K562 (cell line): ENCODE results near the gene MYL12A. TPM values are rescaled to one million over a fixed set of nuclear protein-coding genes. Genes with fewer than 3 reads are reported as not detected.

ENCODE experiments used
- BRD4 ChIP-seq: fragments of 200-600 bp; sonication (generic); IDR thresholded peaks from 2 replicates; pipeline ENCODE4 v1.6.1; 2017; ENCODE audit warnings: inconsistent platforms
- CREB1 ChIP-seq, 2 experiments: sonication (generic) in 1 of 2; formaldehyde crosslinking in 1 of 2; IDR thresholded peaks; 2 replicates each; pipeline versions ENCODE4 v1.6.1 to v1.8.0; 2012 to 2022; ENCODE audit warnings: inconsistent platforms in 1 of 2, mild to moderate bottlenecking in 1 of 2, missing genetic modification reagents in 1 of 2, moderate library complexity in 1 of 2
- EHMT2 ChIP-seq: fragments of 450-650 bp; IDR thresholded peaks from 2 replicates; pipeline ENCODE4 v1.6.1; 2018; ENCODE audit warnings: antibody characterized with exemption
- ETV5 ChIP-seq: sonication (generic); formaldehyde crosslinking; IDR thresholded peaks from 2 replicates; pipeline ENCODE4 v1.4.0; 2020; ENCODE audit warnings: low read depth, mild to moderate bottlenecking, missing genetic modification reagents
- HDAC3 ChIP-seq: fragments of 450-650 bp; IDR thresholded peaks from 2 replicates; pipeline ENCODE4 v1.6.1; 2018; ENCODE audit warnings: borderline replicate concordance, mild to moderate bottlenecking, moderate library complexity; ENCODE audit not compliant: partially characterized antibody
- HNRNPLL ChIP-seq: fragments of 200-400 bp; formaldehyde crosslinking; IDR thresholded peaks from 2 replicates; pipeline ENCODE4 v1.6.1; 2017; ENCODE audit warnings: low read length, low read depth, mild to moderate bottlenecking; ENCODE audit not compliant: poor library complexity, severe bottlenecking
- HNRNPUL1 ChIP-seq: fragments of 200-400 bp; formaldehyde crosslinking; IDR thresholded peaks from 2 replicates; pipeline ENCODE4 v1.6.1; 2017; ENCODE audit warnings: low read length
- HSF4 ChIP-seq: fragments of 250-450 bp; sonication (Bioruptor Pico); IDR thresholded peaks from 2 replicates; pipeline ENCODE4 v2.1.2; 2022; ENCODE audit warnings: mild to moderate bottlenecking, moderate library complexity, borderline replicate concordance
- MTA1 ChIP-seq: fragments of 450-650 bp; IDR thresholded peaks from 2 replicates; pipeline ENCODE4 v1.6.1; 2017; ENCODE audit warnings: borderline replicate concordance
- NFXL1 ChIP-seq: fragments of 450-650 bp; formaldehyde crosslinking; IDR thresholded peaks from 2 replicates; pipeline ENCODE4 v1.4.0; 2021; ENCODE audit warnings: mild to moderate bottlenecking
- POLR3A ChIP-seq: IDR thresholded peaks from 2 replicates; pipeline ENCODE4 v1.6.1; 2011; ENCODE audit warnings: borderline replicate concordance, mild to moderate bottlenecking, moderate library complexity; ENCODE audit not compliant: insufficient read length, insufficient read depth; ENCODE audit errors: extremely low read depth
- PRMT5 ChIP-seq: sonication (generic); formaldehyde crosslinking; IDR thresholded peaks from 2 replicates; pipeline ENCODE4 v1.5.0; 2020; ENCODE audit warnings: missing genetic modification reagents
- STAG1 ChIP-seq: sonication (generic); formaldehyde crosslinking; IDR thresholded peaks from 2 replicates; pipeline ENCODE4 v1.5.0; 2020; ENCODE audit warnings: missing genetic modification reagents, borderline replicate concordance
- TAF9B ChIP-seq: fragments of 450-650 bp; IDR thresholded peaks from 2 replicates; pipeline ENCODE4 v1.6.1; 2018; ENCODE audit warnings: mild to moderate bottlenecking; ENCODE audit not compliant: partially characterized antibody
- ZBTB17 ChIP-seq: fragments of 450-650 bp; formaldehyde crosslinking; IDR thresholded peaks from 2 replicates; pipeline ENCODE4 v1.4.0; 2020; ENCODE audit warnings: mild to moderate bottlenecking
- polyA plus RNA-seq, 8 experiments: library from polyadenylated mRNA; depleted of rRNA in 4 of 8; stranded (reverse) in 5 of 8; unstranded in 3 of 8; fragments of >200 nt; fragmentation: Nextera tagmentation in 2 of 8; fragmentation: Illumina TruSeq in 1 of 8; extraction: Ambion mirVana in 2 of 8; extraction: Trizol in 1 of 8; gene quantifications; 2 replicates each; pipeline versions ENCODE4 v1.2.1 to v1.2.3, GENCODE V29; 2011 to 2014; ENCODE audit warnings: inconsistent platforms in 1 of 8, missing spikeins in 1 of 8
- total RNA-seq, 7 experiments: library from RNA; depleted of rRNA in 6 of 7; stranded (reverse); fragments of >200 nt in 6 of 7; fragmentation: Illumina TruSeq in 2 of 7; extraction: Trizol in 2 of 7; gene quantifications; 2 replicates each; pipeline versions ENCODE4 v1.2.1 to v1.2.3, GENCODE V29; 2011 to 2021; ENCODE audit warnings: low replicate concordance in 1 of 7
- TF ChIP-seq, protein P1 (sequence below): fragments of 250-450 bp; sonication (Bioruptor Pico); IDR thresholded peaks from 2 replicates; pipeline ENCODE4 v1.5.0; 2020; ENCODE audit warnings: mild to moderate bottlenecking, borderline replicate concordance
- TF ChIP-seq, protein P2 (sequence below): fragments of 450-650 bp; IDR thresholded peaks from 2 replicates; pipeline ENCODE4 v1.6.1; 2018; ENCODE audit warnings: mild to moderate bottlenecking, low read depth; ENCODE audit not compliant: partially characterized antibody
- TF ChIP-seq, protein P3 (sequence below): sonication (generic); formaldehyde crosslinking; IDR thresholded peaks from 2 replicates; pipeline ENCODE4 v1.8.0; 2022; ENCODE audit warnings: mild to moderate bottlenecking, missing genetic modification reagents
- TF ChIP-seq, protein P4 (sequence below): sonication (generic); formaldehyde crosslinking; IDR thresholded peaks from 2 replicates; pipeline ENCODE4 v1.8.0; 2022; ENCODE audit warnings: missing genetic modification reagents, mild to moderate bottlenecking, moderate library complexity, borderline replicate concordance

Gene MYL12A
- total and polyA plus RNA-seq, 9 of the 15 experiments (the other 6 are each of a cell fraction or from before 2014, with no cell fraction given): 308 to 1,031 (median 559) TPM

DNA sequence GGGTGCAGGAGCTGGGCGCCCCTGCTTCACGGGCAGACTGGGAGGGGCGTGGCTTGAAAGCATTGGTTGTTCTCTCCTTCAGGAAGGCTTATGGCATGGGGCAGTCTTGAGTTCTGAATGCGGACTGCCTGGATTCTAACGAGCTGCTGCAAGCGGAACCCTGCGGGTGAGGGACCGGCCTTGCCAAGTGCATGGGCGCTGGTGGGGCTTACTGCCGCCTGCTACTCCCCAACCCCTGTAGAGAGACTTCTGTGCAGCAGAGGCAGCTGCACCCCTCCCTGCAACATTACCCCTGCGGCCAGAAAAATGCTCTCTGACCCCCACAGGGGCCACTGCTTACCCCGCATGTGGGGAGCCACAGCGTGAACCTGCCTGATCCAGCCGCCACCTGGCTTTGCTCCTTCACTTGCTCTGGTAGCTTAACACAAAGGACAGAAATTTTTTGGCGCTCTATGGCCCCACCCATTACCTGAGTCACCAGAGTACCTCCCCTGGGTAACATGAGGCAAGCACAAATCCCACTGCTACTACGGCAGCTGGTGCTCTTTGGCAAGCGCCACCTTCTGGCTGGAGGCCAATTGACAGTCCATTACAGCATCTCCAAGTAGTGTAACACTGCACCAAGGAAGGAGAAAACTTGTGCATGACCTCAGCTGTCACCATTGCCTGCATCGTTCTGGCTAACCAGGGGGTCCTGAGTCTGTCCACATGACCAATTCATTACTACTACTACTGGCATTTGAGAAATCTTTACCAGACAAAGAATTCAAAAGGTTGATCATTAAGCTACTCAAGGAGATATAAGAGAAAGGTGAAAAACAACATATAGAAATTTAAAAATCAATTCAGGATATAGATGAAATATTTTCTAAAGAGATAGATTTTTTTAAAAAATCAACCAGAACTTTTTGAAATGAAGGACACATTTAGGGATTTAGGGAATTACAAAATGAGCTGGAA is 49.7 kb downstream of the MYL12A start (continued):
- TF ChIP-seq NFXL1 (no peak), ZBTB17 (CRISPR knock-in tag) (no peak), PRMT5 (CRISPR knock-in tag) (no peak), ETV5 (peak; percentile 79), TAF9B (peak; percentile 53), HNRNPUL1 (no peak), HNRNPLL (no peak), MTA1 (no peak), HSF4 (CRISPR knock-in tag) (no peak), CREB1 (IDR thresholded peaks at IDR 0.05) (0 out of 2 replicates have a peak, but pooled peaks have one; percentile 22), CREB1 (CRISPR knock-in tag; IDR thresholded peaks at IDR 0.05) (peak; percentile 69; the same call in 1 of the 2 replicates), HDAC3 (no peak), POLR3A (no peak), STAG1 (CRISPR knock-in tag) (peak; percentile 49; the same call in 1 of the 2 replicates), EHMT2 (peak; percentile 76; the same call in 1 of the 2 replicates), BRD4 (no peak)
- TF ChIP-seq, protein P1, sequence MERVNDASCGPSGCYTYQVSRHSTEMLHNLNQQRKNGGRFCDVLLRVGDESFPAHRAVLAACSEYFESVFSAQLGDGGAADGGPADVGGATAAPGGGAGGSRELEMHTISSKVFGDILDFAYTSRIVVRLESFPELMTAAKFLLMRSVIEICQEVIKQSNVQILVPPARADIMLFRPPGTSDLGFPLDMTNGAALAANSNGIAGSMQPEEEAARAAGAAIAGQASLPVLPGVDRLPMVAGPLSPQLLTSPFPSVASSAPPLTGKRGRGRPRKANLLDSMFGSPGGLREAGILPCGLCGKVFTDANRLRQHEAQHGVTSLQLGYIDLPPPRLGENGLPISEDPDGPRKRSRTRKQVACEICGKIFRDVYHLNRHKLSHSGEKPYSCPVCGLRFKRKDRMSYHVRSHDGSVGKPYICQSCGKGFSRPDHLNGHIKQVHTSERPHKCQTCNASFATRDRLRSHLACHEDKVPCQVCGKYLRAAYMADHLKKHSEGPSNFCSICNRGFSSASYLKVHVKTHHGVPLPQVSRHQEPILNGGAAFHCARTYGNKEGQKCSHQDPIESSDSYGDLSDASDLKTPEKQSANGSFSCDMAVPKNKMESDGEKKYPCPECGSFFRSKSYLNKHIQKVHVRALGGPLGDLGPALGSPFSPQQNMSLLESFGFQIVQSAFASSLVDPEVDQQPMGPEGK (CRISPR knock-in tag): no peak
- TF ChIP-seq, protein P2, sequence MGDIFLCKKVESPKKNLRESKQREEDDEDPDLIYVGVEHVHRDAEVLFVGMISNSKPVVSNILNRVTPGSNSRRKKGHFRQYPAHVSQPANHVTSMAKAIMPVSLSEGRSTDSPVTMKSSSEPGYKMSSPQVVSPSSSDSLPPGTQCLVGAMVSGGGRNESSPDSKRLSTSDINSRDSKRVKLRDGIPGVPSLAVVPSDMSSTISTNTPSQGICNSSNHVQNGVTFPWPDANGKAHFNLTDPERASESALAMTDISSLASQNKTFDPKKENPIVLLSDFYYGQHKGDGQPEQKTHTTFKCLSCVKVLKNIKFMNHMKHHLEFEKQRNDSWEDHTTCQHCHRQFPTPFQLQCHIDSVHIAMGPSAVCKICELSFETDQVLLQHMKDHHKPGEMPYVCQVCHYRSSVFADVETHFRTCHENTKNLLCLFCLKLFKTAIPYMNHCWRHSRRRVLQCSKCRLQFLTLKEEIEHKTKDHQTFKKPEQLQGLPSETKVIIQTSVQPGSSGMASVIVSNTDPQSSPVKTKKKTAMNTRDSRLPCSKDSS: no peak
- TF ChIP-seq, protein P3, sequence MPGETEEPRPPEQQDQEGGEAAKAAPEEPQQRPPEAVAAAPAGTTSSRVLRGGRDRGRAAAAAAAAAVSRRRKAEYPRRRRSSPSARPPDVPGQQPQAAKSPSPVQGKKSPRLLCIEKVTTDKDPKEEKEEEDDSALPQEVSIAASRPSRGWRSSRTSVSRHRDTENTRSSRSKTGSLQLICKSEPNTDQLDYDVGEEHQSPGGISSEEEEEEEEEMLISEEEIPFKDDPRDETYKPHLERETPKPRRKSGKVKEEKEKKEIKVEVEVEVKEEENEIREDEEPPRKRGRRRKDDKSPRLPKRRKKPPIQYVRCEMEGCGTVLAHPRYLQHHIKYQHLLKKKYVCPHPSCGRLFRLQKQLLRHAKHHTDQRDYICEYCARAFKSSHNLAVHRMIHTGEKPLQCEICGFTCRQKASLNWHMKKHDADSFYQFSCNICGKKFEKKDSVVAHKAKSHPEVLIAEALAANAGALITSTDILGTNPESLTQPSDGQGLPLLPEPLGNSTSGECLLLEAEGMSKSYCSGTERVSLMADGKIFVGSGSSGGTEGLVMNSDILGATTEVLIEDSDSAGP: peak; percentile 73; the same call in 1 of the 2 replicates
- TF ChIP-seq, protein P4, sequence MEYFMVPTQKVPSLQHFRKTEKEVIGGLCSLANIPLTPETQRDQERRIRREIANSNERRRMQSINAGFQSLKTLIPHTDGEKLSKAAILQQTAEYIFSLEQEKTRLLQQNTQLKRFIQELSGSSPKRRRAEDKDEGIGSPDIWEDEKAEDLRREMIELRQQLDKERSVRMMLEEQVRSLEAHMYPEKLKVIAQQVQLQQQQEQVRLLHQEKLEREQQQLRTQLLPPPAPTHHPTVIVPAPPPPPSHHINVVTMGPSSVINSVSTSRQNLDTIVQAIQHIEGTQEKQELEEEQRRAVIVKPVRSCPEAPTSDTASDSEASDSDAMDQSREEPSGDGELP (CRISPR knock-in tag): peak; percentile 98
